Measurements from ENCODE around the gene RNF41. TPM values are rescaled to one million over a fixed set of nuclear protein-coding genes. Genes with fewer than 3 reads are reported as not detected.

The RNF41 gene
- total RNA-seq, 1 donor from 2014 or later: 49.8 TPM

DNA sequence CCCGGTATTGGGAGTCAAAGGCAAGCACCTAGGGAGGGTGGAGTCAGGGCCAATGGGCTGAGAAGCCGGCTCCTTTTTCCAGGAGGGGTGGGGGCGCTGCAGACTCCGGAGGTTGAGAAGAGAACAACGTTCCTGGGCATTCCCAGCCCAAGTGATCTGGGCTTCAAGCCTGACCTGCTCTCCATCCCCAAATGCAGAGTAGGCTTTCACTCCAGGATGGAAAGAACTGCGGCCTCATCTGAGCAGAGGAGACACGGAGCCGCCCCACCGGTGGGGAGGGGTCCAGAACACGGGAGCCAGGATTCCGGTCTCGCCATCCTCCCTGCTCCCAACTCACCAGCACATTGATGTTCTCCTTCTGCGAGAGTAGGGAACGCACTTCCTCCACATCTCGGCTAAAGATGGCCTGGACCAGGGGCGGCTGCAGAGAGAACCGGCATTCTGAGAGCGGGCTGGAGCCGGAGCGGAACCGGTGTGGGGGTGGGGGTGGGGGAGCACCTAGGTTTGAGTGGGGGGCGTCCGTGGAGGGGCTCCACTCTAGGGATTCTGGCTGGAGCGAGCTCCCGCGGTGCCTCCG is 35.9 kb upstream of the RNF41 start:
- no peak for DNase-seq
- TF ChIP-seq, protein P1, sequence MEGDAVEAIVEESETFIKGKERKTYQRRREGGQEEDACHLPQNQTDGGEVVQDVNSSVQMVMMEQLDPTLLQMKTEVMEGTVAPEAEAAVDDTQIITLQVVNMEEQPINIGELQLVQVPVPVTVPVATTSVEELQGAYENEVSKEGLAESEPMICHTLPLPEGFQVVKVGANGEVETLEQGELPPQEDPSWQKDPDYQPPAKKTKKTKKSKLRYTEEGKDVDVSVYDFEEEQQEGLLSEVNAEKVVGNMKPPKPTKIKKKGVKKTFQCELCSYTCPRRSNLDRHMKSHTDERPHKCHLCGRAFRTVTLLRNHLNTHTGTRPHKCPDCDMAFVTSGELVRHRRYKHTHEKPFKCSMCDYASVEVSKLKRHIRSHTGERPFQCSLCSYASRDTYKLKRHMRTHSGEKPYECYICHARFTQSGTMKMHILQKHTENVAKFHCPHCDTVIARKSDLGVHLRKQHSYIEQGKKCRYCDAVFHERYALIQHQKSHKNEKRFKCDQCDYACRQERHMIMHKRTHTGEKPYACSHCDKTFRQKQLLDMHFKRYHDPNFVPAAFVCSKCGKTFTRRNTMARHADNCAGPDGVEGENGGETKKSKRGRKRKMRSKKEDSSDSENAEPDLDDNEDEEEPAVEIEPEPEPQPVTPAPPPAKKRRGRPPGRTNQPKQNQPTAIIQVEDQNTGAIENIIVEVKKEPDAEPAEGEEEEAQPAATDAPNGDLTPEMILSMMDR (IDR thresholded peaks at IDR 0.05): no peak
- ATAC-seq: peak; percentile 2 to 28
- Histone ChIP-seq H3K27me3 (ENCODE audit: low read depth) (no peaks in the 10 kb centered on the region), H3K4me1 (peaks cover 31% of the 10 kb centered on the region), H3K27ac (peak overlapping the region; percentile 86), H3K4me3 (peak overlapping the region; percentile 96), H3K36me3 (peaks cover 41% of the 10 kb centered on the region), H3K9me3 (no peaks in the 10 kb centered on the region)
- intact Hi-C loops (cut with DNase I): no loop called here

DNA sequence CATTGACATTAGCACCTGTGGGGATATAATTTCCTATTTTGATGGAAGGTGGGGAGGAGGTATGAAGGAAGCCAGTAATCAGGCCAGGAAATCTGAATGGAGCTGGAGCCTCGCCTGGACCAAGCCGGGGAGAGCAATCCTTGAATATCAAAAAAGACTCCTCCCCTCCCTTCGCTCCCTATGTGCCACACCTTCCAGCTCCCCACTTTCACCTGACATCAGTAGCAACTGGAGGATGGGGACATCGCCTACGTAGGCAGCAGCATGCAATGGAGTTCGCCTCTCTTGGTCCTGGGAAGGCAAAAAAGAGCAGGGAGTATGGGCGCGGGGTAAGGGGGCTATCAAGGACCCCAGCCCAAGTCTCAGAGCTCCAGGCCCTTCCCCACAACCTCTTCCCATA is 35.3 kb upstream of the RNF41 start:
- TF ChIP-seq, protein P1 (IDR thresholded peaks at IDR 0.05): no peak
- ATAC-seq: no peak
- DNase-seq: no peak
- peak overlapping the region; percentile 96 for H3K4me3 ChIP-seq
- H3K27ac ChIP-seq: no peak overlapping the region
- H3K36me3 ChIP-seq: peaks cover 46% of the 10 kb centered on the region
- no peaks in the 10 kb centered on the region for H3K9me3 ChIP-seq
- intact Hi-C loops (cut with DNase I): no loop called here
- peaks cover 31% of the 10 kb centered on the region for H3K4me1 ChIP-seq
- H3K27me3 ChIP-seq (ENCODE audit: low read depth): no peaks in the 10 kb centered on the region

DNA sequence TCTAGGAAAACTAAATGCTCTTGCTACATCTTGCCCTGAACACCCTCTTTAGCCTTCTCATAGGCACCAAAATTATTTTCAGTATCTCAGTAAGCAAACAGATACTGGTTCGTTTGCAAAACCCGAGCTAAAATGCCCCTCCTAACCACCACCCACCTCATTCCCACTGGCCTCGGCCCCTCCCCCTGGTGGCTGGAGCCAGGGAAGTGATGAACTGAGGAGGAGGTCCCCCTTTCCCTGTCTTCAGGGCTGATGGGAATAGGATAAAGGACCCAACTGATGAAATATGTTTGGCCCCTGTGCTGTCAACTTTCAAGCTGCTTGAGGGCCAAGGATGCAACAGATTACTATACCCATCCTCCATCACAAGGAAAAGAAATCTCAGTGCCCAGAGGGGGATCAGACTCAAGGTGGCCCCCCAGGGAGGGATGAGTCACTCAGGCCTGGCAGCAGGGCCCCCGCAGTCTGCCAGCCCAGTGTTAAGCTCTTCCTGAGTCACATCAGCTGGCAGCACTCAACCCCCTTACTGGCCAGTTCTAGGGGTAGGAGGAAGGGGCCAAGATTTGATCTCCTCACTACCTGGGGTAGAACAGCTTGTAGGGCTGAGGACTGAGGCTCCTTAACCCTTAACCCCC is 34.7 kb upstream of the RNF41 start:
- Histone ChIP-seq H3K27ac (no peak overlapping the region), H3K27me3 (ENCODE audit: low read depth) (no peaks in the 10 kb centered on the region), H3K4me1 (peaks cover 31% of the 10 kb centered on the region), H3K9me3 (no peaks in the 10 kb centered on the region), H3K4me3 (no peak overlapping the region), H3K36me3 (peaks cover 52% of the 10 kb centered on the region)
- ATAC-seq (no peak), DNase-seq (no peak)
- TF ChIP-seq, protein P1 (IDR thresholded peaks at IDR 0.05): no peak
- intact Hi-C loops (cut with DNase I): no loop called here

DNA sequence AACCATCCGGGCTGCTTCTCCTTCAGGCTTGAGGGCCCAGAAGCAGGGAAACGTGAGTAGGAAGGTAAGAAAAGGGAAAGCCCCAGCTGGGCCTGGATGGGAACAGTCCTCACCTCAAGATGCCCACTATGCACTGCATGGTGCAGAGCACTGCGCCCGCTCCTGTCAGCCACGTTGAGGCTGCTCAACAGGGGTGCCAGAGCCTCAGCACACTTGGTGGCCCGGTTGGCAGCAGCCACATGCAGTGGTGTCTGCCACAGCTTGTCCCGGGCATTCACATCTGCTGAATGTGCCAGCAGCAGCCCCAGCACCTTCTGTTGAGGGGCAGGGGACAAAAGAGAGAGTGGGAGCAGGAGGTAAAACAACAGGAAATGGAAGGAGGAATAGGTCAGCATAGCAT is 33.9 kb upstream of the RNF41 start:
- H3K4me3 ChIP-seq: no peak overlapping the region
- TF ChIP-seq, protein P1 (IDR thresholded peaks at IDR 0.05): no peak
- H3K27ac ChIP-seq: no peak overlapping the region
- intact Hi-C loops (cut with DNase I): no loop called here
- peaks cover 60% of the 10 kb centered on the region for H3K36me3 ChIP-seq
- ATAC-seq (no peak), DNase-seq (no peak)
- peaks cover 31% of the 10 kb centered on the region for H3K4me1 ChIP-seq
- no peaks in the 10 kb centered on the region for H3K9me3 ChIP-seq
- H3K27me3 ChIP-seq (ENCODE audit: low read depth): no peaks in the 10 kb centered on the region

DNA sequence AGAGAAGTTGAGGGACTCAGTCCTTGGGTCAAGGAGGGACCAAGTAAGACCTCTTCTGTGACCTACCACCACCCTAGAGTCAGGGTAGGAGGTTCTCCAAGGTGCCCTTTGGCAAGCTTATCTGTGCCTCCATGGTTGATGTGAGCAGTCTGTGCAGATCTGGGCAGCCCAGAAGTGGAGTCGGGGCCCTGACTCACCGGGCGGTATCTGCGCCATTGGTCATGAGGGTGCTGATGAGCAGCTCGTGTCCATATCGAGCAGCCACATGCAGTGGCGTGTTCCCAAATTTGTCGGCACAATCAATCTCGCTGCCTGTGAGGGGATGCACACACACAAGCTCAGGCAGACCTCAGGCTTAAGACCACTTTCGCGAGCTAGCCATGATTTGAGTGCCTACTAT is 31.4 kb upstream of the RNF41 start:
- DNase-seq (no peak), ATAC-seq (no peak)
- intact Hi-C loops (cut with DNase I): no loop called here
- Histone ChIP-seq H3K9me3 (no peaks in the 10 kb centered on the region), H3K4me1 (peaks cover 23% of the 10 kb centered on the region), H3K4me3 (no peak overlapping the region), H3K36me3 (peaks cover 85% of the 10 kb centered on the region), H3K27me3 (ENCODE audit: low read depth) (no peaks in the 10 kb centered on the region), H3K27ac (no peak overlapping the region)
- TF ChIP-seq, protein P1 (IDR thresholded peaks at IDR 0.05): no peak

Measured in lower lobe of right lung (tissue), 2 donors.